GM18951 (cell line): ENCODE measurements around the gene TOMM34.

Source experiments
- POLR2A ChIP-seq: IDR thresholded peaks from 4 replicates; pipeline ENCODE4 v1.6.1; 2011; ENCODE audit warnings: mild to moderate bottlenecking; ENCODE audit not compliant: insufficient read length, insufficient read depth; ENCODE audit errors: extremely low read depth
- in situ Hi-C: fragments of 300-500 bp; cut with MboI; formaldehyde crosslinking; loops from one replicate; pipeline ENCODE4 v1.12.0; 2022; ENCODE audit warnings: low sequenced_read_pairs, mixed read lengths, inconsistent platforms; ENCODE audit not compliant: unreplicated experiment

The TOMM34 gene

DNA sequence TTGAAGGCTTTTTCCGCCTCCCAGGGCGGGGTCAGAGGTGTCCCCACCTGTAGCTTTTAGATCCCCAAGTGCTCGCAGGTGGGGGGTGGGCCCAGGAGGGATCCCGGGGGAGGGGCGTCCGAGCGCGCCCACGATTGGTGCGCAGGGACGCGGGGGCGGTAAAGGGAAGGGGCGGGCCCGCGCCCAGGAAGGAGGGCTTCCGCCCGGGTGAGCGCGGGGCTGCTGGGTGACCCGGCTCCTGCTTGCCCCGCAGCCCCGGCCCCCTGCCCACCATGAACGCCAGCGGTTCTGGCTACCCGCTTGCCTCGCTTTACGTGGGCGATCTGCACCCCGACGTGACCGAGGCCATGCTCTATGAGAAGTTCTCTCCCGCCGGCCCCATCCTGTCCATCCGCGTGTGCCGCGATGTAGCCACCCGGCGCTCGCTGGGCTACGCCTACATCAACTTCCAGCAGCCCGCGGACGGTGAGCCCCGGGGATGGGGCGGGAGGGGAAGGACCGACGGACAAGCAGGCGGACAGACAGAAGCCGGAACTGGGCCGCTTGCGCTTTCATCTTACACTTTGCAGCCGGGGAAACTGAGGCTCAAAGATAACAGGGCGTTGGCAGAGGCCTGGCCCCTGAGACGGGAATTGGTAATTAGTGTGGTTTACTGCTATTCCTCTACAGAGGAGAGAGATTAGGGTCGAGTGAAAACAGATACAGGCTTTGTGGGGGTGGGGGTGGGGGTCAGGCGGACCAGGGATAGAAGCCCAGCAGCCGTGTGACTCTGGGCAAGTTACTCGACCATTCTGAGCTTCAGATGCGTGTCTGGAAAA lies 50.1 kb downstream of the TOMM34 start, which contains the start of gene PABPC1L:
Gene PABPC1L, plus strand, starts transcription at position 189 of the 818 bp plus-strand sequence. Its CDS starts 84 bp downstream, at position 273.
- in situ Hi-C loops: no loop called here

GRCh38 chr20:44908987-44909871 lies 51.0 kb downstream of the TOMM34 start:
- TF ChIP-seq POLR2A: no peak
- in situ Hi-C loops: no loop called here

More for the DNA sequence above, 50.1 kb downstream of the TOMM34 start, which contains the start of gene PABPC1L:
- TF ChIP-seq POLR2A: peak; percentile 74

DNA sequence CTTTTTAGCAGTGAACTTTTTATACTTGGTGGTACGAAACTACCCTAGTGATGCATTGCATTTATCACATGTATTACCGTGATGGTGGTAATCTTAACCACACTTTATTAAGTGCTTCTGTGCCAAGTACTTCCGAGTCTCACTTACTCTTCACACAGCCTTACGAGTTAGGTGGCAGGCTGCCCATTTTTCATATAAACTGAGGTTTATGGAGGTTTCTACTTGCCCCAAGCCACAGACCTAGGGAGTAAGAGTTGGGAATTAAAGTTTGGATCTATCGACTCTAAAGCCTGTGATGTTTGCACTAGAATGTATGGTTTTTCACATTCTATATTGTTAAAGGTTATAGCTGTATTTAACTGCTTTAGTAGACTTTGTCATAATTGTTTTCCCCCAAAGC lies 55.8 kb downstream of the TOMM34 start:
- in situ Hi-C loops: no loop called here
- no peak for TF ChIP-seq POLR2A

DNA sequence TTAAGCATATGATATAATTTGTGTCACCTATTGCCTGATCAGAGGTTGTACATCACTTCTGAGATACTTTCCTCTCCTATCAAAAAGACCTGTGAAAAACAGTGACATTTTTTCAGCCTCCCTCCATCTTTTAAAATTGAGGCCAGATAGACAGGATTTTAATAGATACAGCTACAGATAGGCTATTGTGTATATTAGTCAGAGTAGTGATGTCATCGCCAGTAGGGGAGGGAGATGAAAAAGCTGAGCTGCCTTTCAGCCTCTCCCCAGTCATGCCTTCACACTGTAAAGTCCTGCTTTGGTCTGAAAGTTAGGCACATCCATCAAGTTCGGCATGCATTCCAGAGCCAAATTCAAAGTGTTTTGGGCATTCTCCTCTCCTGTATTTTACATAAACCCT lies 58.2 kb downstream of the TOMM34 start:
- TF ChIP-seq POLR2A: no peak
- in situ Hi-C loops: no loop called here

DNA sequence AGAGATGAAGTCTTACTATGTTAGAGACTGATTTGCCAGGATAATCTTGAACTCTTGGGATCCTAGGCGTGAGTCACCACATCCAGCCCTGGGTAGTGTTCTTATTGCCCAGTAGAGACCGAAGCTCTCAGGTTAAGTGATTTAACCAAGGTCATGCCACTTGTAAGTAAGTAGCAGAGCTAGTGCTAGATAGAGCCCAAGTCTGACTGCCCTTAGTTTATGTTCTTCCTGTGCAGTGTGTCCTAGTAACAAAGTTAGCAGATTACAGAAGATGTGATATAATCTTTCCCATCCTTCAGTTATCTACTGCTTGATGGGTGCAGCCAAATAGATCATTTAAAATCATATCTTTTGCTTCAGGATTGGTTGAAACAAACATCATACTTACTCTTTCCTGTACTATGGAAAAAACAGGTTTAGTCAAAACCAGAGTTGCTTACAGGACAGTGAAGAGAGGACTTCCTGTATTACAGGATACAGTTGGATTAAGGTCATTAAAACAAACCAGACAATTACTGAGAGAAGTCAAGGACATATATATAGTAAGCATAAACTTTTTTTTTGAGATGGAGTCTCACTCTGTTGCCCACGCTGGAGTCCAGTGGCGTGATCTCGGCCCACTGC lies 59.9 kb downstream of the TOMM34 start:
- TF ChIP-seq POLR2A: no peak
- in situ Hi-C loops: no loop called here

DNA sequence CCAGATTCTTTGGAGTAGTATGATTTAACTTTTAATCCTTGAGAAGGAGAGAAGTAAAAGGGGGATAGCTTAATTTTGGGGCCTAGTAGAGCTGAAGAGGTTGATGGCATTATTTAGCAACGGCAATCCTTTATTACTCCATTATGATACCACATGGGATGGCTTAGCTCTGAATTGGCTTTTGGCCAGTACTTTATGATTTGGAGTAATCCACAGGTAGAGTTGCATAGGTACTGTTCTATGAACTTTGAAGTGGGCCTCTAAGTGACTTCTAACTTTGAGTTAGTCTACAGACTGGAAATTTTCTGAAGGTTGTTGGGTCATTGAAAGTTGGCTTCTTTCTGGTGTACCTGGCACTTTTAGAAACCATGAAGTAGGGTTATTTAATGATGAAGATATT lies 63.1 kb downstream of the TOMM34 start:
- in situ Hi-C loops: no loop called here
- TF ChIP-seq POLR2A: no peak

- no peak for TF ChIP-seq POLR2A
- in situ Hi-C loops: no loop called here
Measured at GRCh38 chr20:44896583-44896982, 63.6 kb downstream of the TOMM34 start.

DNA sequence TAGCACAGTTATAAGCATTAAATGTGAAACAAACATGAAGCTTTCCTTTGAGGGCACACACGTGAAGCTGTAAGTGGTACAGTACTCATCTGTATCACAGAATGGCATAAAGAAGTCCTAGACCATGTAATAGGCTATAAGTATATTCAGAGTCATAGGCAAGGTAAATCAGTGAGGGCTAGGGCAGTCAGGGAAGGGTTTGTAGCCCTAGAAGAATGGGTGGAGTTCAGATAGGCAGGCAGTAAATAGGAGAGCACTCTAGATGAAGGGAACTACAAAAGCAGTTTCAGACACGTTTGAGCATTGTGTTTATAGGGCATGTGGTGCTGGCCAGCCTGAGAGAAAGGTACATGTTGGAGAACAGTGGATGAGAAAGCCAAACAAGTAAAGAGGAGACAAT lies 65.2 kb downstream of the TOMM34 start:
- in situ Hi-C loops: no loop called here
- no peak for TF ChIP-seq POLR2A
